Measurements from ENCODE around the gene XAF1.
"Not testable (repeated sequence)": the region's sequence is repeated elsewhere in the genome, so short reads cannot be mapped to it uniquely, and the experiment has no call there.

Gene XAF1

GRCh38 chr17:6755731-6756184, at the start of gene XAF1:
XAF1 (plus strand) TSS chr17:6756046; CDS start chr17:6756079, 33 bp downstream.
- no peak for DNase-seq

DNA sequence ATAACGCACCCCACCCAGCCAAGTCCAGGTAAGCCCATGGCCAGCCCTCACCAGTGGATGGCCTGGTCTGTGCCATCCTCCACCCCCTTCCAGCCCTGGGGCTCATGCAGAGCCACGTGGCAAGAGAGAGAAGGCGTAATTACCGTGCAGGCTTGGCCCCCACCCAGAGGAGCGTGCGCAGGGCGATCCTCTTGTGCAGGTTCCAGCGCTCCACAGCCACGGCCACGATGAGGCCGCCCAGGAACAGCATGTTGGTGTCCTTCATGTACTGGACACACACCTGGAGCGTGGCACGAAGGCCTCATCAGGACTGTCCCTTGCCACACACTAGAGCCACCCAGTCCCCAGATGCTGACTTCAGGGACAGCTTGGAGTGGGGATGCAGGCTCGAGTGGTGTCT, 49.3 kb upstream of the XAF1 start:
- no peak for DNase-seq

DNA sequence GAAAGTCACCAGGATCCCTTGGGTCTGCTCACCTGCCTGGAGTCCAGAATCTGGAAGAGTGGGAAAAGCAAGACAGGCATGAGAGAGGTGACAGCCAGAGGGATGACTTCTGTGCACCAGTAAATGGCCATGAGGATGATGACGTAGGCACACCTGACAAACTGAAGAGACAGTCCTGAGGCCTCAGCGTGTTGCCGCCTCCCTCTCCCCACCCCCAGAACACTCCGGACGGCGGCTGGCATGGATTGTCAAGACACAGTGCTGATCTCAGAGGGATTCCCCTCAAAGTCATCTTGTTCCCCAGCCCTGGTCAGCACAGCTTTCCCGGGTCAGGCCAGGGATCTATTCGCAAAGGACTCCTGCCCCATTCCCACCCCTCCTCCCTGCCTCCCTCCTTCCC, 48.9 kb upstream of the XAF1 start:
- no peak for DNase-seq

- DNase-seq, result no peak
These were observed 47.4 kb upstream of the XAF1 start for GRCh38 chr17:6708357-6708961.

DNA sequence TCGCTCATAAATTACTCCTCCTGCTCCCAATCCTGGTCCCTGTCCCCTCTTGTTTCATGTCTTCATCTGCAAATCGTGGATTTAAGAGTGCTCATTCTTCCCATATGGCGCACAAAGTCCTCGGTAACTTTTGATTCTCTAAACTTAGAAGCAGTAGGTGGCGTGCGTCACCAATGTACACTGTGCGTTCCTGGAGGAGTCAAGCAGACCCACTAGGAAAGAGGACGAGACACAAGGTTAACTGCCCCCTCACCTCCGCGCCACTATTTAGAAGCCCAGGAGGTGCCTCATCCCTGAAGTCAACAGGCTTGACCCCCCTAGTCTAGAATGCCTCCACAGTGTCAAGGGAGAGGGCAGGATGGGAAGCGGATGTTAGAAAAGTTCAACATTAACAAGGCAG, 45.5 kb upstream of the XAF1 start:
- no peak for DNase-seq

- no peak for DNase-seq
These were observed 44.7 kb upstream of the XAF1 start for GRCh38 chr17:6711081-6711674.

DNA sequence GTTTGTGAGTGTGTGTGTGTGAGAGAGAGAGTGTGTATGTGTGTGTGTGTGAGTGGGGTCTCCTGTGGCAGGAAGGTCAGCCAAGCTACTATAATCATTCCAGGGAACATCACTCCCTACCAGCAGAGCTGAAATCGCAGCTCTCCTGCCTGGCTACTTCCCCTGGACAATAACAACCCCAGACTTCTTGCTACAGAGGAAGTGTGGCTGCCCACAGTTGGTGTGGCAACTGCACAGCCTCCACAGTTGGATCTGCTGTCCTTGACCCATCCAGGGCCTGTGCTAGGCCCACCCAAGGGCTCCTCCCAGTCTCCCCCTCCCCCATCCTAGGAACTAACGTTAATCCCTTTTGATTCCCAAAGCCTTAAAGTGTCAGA, 44.2 kb upstream of the XAF1 start:
- DNase-seq, result no peak

DNA sequence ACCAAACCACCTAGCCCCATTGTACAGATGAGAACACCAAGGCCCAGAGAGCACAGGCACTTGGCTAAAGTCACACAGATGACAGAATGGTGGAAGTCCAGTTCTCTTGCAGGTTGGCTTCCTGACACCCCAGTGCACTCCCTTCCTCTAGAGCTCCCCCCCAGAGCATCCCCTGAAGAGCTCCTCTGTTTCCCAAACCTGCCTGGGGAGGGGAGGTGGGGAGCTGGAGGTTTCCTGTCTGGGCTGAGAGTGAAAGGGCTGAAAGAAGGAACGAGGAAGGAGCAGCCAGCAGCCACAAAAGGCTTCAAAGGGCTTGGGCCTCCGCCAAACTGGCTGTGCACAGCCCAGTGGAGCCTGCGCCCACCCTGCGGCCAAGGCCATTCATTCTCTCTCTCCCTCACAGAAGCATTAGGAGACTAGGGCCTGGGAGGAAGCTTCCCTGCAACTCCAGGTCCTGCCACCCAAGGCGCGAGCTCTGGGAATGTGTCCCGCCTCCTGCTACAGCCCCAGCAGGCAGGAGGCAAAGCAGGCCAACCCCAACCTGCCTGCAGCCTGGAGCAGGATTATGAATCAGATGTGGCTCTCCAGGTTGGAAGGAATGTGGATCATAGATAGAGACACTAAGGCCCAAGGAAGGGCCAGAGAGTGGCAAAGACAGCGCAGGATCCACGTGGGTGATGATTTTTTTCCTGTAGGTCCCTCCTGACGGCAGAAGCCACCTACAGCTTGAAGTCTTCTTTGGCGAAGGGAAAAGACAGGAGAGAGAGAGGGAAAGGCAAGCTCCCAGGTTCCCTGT, 43.6 kb upstream of the XAF1 start:
- DNase-seq, result no peak

DNA sequence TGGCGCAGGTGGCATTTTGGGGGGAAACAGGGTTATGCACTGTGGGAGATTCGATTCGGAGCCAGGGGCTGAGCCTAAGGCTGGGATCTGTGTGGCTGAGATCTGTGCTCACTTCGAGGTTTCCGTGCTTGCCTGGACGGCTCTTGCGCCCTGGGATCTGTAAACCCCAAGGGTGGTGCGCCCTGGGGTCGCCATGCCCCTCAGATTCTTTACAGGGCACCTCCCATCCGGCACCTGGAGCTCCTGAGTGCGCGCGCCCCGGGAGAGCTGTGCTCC, 43.1 kb upstream of the XAF1 start:
- DNase-seq, result no peak

DNA sequence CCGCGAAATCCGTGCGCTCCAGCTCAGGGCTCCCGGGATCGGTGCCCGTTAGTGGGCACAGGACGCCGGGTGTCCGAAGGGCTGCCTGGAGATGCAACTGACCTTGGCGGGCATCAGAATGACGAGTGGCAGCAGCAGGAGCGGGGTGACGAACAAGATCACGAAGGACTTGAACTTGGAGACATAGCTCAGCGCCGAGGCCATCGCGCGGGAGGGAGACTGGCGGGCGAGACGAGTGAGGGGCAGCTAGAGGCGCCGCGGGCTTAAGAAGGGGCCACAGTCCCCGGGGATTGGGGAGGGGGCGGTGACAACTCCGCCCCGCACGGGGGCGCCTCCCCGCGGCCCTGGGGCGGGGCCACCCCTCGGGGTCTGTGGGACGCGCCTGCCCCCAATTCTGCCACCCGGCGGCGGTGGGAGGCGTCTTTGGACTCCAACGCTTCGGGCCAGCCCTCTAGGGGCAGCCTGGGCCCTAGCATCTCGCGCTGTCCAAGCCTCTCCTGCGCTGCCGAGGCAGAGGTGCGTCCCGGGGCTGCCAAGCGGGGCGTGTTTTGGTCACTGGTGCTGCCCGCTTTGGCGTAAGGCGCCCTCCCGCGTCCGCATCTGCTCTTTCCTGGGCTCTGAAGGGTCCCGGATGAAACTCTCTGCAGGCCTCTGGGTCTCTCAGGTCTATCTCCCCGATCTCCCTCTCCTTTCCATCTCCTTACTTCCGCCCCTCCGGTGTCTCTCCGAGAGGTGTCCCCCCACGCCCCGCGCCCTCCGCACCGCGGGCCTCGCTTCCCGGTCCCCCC, 42.5 kb upstream of the XAF1 start, which contains the start of gene SLC13A5:
SLC13A5 (minus strand) TSS at position 240 of the 788 bp plus-strand sequence; CDS start at position 204, 36 bp downstream.
- DNase-seq, result no peak

GRCh38 chr17:6713918-6714271, 42.0 kb upstream of the XAF1 start:
- no peak for DNase-seq

GRCh38 chr17:6714315-6714874, 41.5 kb upstream of the XAF1 start:
- no peak for DNase-seq

DNA sequence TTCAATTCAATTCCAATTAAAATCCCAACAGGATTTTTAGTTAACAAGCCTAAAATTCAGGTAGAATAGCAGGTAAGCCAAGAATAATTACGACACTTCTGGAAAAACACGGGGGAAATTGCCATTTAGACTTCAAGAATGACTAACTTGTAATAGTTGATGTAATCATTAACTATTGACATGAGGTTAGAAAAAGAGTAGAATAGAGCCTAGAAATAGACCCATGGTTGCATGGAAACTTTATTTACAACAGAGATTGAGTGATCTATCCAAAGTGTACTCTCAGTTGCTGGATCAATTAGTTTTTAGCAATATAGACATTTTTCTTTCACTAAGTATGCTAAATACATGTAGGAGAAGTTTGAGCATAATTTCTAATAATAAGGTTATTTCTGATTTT, 39.1 kb upstream of the XAF1 start:
- no peak for DNase-seq

DNA sequence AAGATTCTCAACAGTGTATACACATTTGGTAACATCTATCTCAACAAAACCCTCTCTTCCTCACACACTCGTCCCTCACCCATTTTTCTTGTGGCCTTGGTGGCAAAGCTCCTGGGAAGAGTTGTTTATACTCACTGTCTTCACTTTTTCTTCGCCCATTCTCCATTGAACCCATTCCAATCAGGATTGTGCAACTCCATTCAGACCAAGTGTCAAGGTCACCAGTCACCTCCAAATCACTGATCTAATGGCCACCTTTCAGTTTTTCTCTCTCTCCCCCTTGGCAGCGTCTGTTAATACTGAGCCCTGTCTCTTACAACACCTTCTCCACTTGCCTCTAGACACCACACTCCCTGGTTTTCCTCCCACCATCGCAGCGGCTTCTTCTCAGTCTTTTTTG, 34.1 kb upstream of the XAF1 start:
- no peak for DNase-seq

DNA sequence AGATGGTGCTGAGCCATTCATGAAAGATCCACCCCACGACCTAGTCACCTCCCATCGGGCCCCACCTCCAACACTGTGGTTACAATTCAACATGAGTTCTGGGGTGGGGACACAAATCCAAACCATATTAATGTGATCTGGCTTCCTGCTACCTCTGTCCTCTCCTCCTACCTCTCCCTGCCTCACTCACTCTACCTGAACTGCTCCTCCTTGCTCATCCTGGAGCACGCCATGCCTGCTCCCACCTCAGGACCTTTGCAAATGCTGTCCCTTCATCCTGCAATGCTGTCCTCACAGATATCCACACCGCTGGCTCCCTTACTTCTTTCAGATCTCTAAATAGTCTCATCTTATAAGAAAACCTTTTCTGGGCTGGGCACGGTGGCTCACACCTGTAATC, 31.8 kb upstream of the XAF1 start:
- no peak for DNase-seq

GRCh38 chr17:6729531-6729930, 26.3 kb upstream of the XAF1 start:
- DNase-seq, result no peak

GRCh38 chr17:6746665-6747064, 9.2 kb upstream of the XAF1 start:
- DNase-seq, result not testable (repeated sequence)

DNA sequence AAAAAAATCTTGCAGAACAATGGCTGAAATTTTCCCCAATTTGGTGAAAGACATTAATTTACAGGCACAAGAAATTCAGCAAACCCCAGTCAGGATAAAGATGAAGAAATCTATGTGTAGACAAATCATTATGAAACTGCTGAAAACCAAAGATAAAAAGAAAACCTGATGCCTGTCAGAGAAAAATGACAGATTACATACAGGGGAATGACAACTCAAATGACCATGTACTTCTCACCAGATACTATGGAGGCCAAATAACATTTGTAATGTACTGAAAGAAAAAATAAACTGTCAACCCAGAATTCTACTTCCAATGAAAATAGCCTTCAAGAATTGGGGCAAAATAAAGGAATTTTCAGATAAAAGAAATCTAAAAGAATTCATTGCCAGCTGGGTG, 7.2 kb upstream of the XAF1 start:
- DNase-seq, result no peak

DNA sequence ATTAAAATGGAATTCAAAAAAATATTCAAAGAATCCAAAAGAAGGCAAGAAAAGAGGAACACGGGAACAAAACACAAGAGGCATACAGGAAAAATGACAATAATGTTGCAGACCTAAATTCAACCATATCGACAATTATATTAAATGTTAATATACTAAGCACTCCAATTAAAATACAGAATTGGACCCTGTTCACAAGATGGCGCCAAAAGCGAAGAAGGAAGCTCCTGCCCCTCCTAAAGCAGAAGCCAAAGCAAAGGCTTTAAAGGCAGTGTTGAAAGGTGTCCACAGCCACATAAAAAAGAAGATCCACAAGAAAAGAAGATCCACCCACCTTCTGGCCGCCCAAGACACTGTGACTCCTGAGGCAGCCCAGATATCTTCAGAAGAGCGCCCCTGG, 6.3 kb upstream of the XAF1 start:
- DNase-seq, result no peak

GRCh38 chr17:6752068-6752909, 3.6 kb upstream of the XAF1 start:
- DNase-seq, result no peak

GRCh38 chr17:6753006-6753445, 2.8 kb upstream of the XAF1 start:
- no peak for DNase-seq

GRCh38 chr17:6753546-6753945, 2.3 kb upstream of the XAF1 start:
- DNase-seq, result no peak

Data from NCI-H187 treated with DMSO at 0.1 percent for 48 hours (cell line).